HEK293T (cell line): ENCODE results near the gene CSRNP2.

Experiments used
- CTCF ChIA-PET: fragments of 350-600 bp; formaldehyde crosslinking; extraction: SDS; loops from one replicate; lab custom pipeline; 2021; ENCODE audit warnings: antibody characterized with exemption, inconsistent platforms; lab: Yijun Ruan, JAX
- POLR2A ChIA-PET: fragments of 350-600 bp; formaldehyde crosslinking; extraction: SDS; loops from one replicate; lab custom pipeline; 2020; ENCODE audit warnings: antibody characterized with exemption, inconsistent platforms; lab: Yijun Ruan, JAX
- DNase-seq: peaks from one replicate; pipeline ENCODE4 v3.0.0; 2012; ENCODE audit warnings: mixed read lengths; ENCODE audit errors: extremely low spot score
- ARNT ChIP-seq: fragments of 450-650 bp; IDR thresholded peaks from 2 replicates; pipeline ENCODE4 v1.6.1; 2017; ENCODE audit warnings: mild to moderate bottlenecking
- BHLHE40 ChIP-seq: fragments of 450-650 bp; IDR thresholded peaks from 2 replicates; pipeline ENCODE4 v1.6.1; 2016; ENCODE audit warnings: mild to moderate bottlenecking, moderate library complexity, borderline replicate concordance
- CTBP1 ChIP-seq: fragments of 450-650 bp; IDR thresholded peaks from 2 replicates; pipeline ENCODE4 v1.6.1; 2016; ENCODE audit warnings: borderline replicate concordance
- ELF4 ChIP-seq: fragments of 450-650 bp; IDR thresholded peaks from 2 replicates; pipeline ENCODE4 v1.6.1; 2017; ENCODE audit warnings: antibody characterized with exemption
- FOXA1 ChIP-seq: fragments of 450-650 bp; IDR thresholded peaks from 2 replicates; pipeline ENCODE4 v1.6.1; 2016; ENCODE audit warnings: mild to moderate bottlenecking
- FOXK2 ChIP-seq: fragments of 450-650 bp; IDR thresholded peaks from 2 replicates; pipeline ENCODE4 v1.6.1; 2016; ENCODE audit warnings: mild to moderate bottlenecking
- FOXM1 ChIP-seq: fragments of 450-650 bp; IDR thresholded peaks from 2 replicates; pipeline ENCODE4 v1.6.1; 2017; ENCODE audit warnings: mild to moderate bottlenecking, borderline replicate concordance
- HDGF ChIP-seq: fragments of 450-650 bp; IDR thresholded peaks from 2 replicates; pipeline ENCODE4 v1.6.1; 2017; ENCODE audit warnings: antibody characterized with exemption, borderline replicate concordance
- L3MBTL2 ChIP-seq: fragments of 450-650 bp; conservative IDR thresholded peaks from 2 replicates; pipeline ENCODE4 v1.6.1; 2016; ENCODE audit warnings: mild to moderate bottlenecking
- LEF1 ChIP-seq: fragments of 450-650 bp; IDR thresholded peaks from 2 replicates; pipeline ENCODE4 v1.6.1; 2017; ENCODE audit warnings: mild to moderate bottlenecking, borderline replicate concordance
- NFRKB ChIP-seq: fragments of 450-650 bp; IDR thresholded peaks from 2 replicates; pipeline ENCODE4 v1.6.1; 2016; ENCODE audit warnings: mild to moderate bottlenecking, moderate library complexity
- PKNOX1 ChIP-seq: fragments of 450-650 bp; IDR thresholded peaks from 2 replicates; pipeline ENCODE4 v1.6.1; 2016
- SP1 ChIP-seq: fragments of 450-650 bp; IDR thresholded peaks from 2 replicates; pipeline ENCODE4 v1.6.1; 2017
- SUZ12 ChIP-seq: fragments of 450-650 bp; IDR thresholded peaks from 2 replicates; pipeline ENCODE4 v1.6.1; 2016; ENCODE audit warnings: mild to moderate bottlenecking
- TARDBP ChIP-seq: fragments of 450-650 bp; IDR thresholded peaks from 2 replicates; pipeline ENCODE4 v1.6.1; 2016
- ZNF384 ChIP-seq: fragments of 450-650 bp; IDR thresholded peaks from 2 replicates; pipeline ENCODE4 v1.6.1; 2016

CSRNP2 gene

DNA sequence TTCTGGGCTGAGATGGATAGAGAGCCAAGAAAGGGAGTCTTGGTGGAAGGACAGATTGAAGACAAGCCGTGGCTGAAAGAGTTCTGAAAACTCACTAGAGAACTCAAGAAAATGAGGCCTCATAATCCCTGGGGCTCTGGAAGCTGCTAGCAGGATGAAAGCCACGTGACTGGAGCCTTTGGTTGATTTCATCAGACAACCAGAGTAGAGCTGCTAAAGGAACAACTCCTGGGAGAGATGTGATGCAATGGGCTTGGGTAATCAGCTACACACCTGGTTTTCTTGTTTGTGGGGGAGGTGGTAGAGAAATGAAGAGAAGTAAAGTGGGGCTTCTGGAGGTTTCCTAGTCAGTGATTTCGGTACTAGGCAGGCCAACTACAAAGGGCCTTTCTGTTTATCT, 13.4 kb downstream of the CSRNP2 start:
- CTCF ChIA-PET = no interaction called here

GRCh38 chr12:51067771-51068170, 15.6 kb downstream of the CSRNP2 start:
- ChIA-PET POLR2A (no interaction called here), CTCF (no interaction called here)
- TF ChIP-seq PKNOX1 = no peak
- no peak for TF ChIP-seq L3MBTL2
- no peak for TF ChIP-seq ELF4
- no peak for TF ChIP-seq LEF1
- no peak for DNase-seq

More for the DNA sequence above, 13.4 kb downstream of the CSRNP2 start:
- POLR2A ChIA-PET = no interaction called here
- no peak for DNase-seq
- TF ChIP-seq L3MBTL2 (no peak), BHLHE40 (no peak), SUZ12 (no peak), TARDBP (no peak), ARNT (no peak), ZNF384 (no peak), CTBP1 (no peak), HDGF (no peak), PKNOX1 (no peak), FOXK2 (no peak), FOXA1 (no peak), ELF4 (no peak), FOXM1 (no peak), NFRKB (no peak), SP1 (no peak), LEF1 (no peak)

- TF ChIP-seq CTBP1 (no peak), ELF4 (no peak), BHLHE40 (no peak), FOXK2 (no peak), LEF1 (no peak), HDGF (no peak), SP1 (no peak), ARNT (no peak), NFRKB (no peak), PKNOX1 (no peak), ZNF384 (no peak), SUZ12 (no peak)
- ChIA-PET POLR2A (no interaction called here), CTCF (no interaction called here)
- DNase-seq = no peak
These were observed 16.2 kb downstream of the CSRNP2 start for GRCh38 chr12:51067229-51067628.

DNA sequence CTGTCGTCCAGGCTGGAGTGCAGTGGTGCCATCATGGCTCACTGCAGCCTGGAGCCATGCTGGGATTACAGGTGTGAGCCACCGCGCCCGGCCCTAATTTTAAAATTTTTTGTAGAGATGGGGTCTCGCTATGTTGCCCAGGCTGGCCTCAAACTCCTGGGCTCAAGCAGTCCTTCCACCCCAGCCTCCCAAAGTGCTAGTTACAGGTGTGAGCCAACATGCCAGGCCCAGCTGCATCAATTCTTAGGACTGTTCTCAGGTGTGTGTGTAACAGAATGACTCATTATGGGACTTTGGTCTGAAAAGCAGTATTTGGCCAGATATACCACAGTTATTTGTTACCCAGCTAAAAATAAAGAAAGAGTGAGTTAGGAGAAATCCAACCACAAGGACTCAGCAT, 17.9 kb downstream of the CSRNP2 start:
- TF ChIP-seq HDGF (no peak), CTBP1 (no peak), ZNF384 (no peak), FOXK2 (no peak), LEF1 (no peak), FOXA1 (no peak), L3MBTL2 (no peak), ARNT (no peak), SP1 (no peak)
- ChIA-PET POLR2A (interaction anchor here (1.1 kb wide), 1 partner anchor 18 kb away, joined by 3 read pairs; the partner anchor contains the start of gene CSRNP2), CTCF (no interaction called here)
- no peak for DNase-seq

DNA sequence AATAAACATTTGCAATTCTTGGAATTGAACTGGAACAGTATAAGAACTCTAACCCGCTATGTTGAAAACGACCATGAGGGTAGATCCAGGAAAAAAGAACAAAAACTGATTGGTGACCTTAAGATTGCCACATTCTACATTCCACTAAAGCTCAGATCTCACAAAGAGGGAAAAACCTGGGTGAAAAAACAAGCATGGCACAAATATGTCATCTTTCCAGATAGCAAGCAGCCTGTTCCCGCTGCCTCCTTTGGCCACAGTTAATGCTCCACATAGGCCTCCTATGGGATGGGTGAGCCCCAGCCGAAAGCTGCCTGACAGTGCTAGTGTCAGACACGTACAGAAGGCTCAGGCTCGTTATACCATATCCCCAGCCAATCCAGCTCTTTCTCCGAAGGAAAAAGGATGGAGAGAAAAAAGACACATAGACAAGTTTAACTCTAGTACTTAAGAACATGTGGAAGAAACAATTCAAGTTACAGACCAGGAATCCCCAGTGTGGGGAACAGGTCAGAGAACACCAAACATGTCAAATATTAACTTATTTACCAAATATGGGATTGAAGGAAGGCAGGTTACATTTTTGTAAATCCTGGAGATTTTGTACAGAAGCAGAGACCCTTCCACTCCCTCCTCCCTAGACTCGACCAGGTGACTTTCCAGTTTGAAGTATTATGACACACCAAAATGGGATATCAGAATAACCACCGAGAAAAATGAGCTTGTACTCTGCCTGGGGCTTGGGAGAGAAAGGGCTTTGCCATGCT, 20.6 kb downstream of the CSRNP2 start:
- ChIA-PET CTCF (no interaction called here), POLR2A (interaction anchor here (0.5 to 1.8 kb wide), 5 partner anchors 9 to 179 kb away, joined by 3 to 7 read pairs (median 4); partner anchors contain the start of gene CSRNP2)
- TF ChIP-seq SUZ12 = no peak
- TF ChIP-seq FOXK2 = no peak
- no peak for TF ChIP-seq TARDBP
- TF ChIP-seq FOXM1 = no peak
- TF ChIP-seq FOXA1 = no peak
- TF ChIP-seq CTBP1 = no peak
- TF ChIP-seq BHLHE40 = no peak
- no peak for TF ChIP-seq ELF4
- no peak for TF ChIP-seq ARNT
- TF ChIP-seq NFRKB = no peak
- no peak for TF ChIP-seq HDGF
- no peak for TF ChIP-seq PKNOX1
- no peak for DNase-seq

DNA sequence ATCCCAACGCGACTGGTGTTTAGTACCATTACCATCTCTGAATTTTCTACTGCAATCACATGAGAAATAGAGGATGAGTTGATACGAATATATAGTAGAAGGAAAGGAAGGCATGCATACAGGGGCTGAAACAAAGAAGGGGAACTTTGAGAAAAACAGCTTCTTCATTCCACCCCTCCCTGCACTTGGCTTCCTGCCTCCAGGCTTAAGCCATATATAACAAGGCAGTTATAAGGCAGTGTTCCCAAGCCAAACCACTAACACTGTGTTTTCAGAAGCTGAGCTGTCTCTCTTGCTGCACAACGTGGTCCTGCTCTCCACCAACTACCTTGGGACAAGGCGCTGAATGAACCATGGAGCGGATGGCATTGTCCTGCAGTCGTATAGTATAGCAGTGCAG, 24.3 kb downstream of the CSRNP2 start:
- DNase-seq = no peak
- POLR2A ChIA-PET = no interaction called here
- no peak for TF ChIP-seq FOXK2
- no peak for TF ChIP-seq NFRKB
- no peak for TF ChIP-seq L3MBTL2
- TF ChIP-seq SUZ12 = no peak
- no peak for TF ChIP-seq CTBP1
- TF ChIP-seq FOXA1 = no peak
- TF ChIP-seq ELF4 = no peak
- no peak for TF ChIP-seq SP1
- TF ChIP-seq TARDBP = no peak
- no peak for TF ChIP-seq HDGF
- no peak for TF ChIP-seq LEF1
- no peak for TF ChIP-seq BHLHE40
- no peak for TF ChIP-seq ARNT
- TF ChIP-seq PKNOX1 = no peak
- no peak for TF ChIP-seq FOXM1
- TF ChIP-seq ZNF384 = no peak
- CTCF ChIA-PET = no interaction called here
